ENCODE data around the gene STX2.
"Not testable (repeated sequence)": the region's sequence is repeated elsewhere in the genome, so short reads cannot be mapped to it uniquely, and the experiment has no call there.

Gene STX2

DNA sequence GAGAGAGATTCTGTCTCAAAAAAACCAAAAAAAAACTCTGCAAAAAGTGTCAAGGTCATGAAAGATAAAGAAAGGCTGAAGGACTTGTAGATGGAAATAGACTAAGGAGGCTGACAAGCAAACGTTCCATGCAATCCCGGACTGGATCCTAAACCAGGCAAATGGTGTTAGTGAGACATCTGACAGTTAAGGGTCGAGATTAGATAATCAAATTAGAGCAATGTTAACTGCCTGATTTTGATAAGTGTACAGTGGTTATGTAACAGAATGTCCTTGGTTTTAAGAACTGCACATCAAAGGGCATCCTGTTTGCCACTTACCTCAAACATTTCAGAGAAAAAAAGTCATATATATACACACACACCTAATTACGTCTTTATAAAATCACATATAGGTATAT, 29.4 kb upstream of the STX2 start:
- no peak for DNase-seq

DNA sequence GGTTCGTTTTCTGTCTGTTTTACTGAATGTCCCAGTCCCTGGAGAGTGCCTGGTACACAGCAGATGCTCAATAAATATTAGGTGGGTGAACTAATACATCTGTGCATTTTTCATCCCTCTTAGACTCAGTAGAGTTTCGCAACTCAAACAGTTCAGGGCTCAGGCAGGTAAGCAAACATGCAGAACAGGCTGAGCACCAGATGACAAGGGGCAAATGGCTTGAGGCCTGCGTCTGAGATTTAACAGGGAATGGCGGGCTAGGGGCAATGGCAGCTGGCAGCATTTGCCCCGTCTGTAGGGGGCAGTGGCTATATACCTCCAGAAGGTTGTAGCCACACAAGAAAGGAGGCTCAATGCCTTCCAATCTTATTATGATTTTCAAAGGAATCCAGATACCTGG, 24.2 kb upstream of the STX2 start:
- DNase-seq: no peak

DNA sequence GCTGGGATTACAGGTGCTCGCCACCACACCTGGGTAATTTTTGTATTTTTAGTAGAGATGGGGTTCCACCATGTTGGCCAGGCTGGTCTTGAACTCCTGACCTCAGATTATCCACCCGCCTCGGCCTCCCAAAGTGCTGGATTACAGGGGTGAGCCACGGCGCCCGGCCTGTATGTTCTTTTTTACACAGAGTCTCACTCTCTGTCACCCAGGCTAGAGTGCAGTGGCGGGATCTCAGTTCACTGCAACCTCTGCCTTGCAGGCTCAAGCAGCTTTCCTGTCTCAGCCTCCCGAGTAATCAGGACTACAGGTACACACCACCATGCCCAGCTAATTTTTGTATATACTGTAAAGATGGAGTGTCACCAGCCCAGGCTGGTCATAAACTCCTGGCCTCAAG, 23.7 kb upstream of the STX2 start:
- DNase-seq: not testable (repeated sequence)

DNA sequence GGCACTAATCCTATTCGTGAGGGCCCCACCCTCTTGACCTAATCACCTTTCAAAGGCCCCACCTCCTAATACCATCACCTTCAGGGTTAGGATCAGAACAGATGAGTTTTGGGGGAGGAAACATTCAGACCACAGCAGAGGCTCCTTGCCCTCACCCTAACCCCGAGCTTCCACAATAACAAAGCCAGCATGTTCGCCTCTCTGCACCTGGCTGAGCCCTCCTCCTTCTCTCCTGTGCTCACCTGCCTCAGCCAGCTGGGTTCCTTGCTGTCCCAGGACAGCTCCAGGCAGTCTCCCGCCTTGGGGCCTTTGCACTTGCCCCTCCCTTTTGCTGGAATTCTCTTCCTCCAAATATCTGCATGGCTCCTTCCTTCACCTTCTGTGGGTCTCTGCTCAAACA, 23.1 kb upstream of the STX2 start:
- no peak for DNase-seq

DNA sequence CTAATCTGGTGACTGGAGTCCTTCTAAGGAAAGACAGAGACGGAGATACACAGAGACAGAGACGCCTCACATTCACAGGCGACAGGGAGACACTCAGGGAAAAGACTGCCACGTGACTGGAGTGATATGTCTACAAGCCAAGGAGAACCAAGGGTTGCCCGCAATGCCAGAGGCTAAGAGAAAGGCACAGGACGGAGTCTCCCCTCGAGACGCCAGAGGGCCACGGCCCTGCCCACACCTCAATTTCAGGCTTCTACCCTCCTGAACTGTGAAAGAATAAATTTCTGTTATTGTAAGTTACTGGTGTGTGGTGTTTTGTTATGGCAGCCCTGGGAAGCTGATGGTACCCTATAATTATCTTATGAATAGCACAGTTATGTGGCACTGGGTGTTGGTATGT, 21.3 kb upstream of the STX2 start:
- DNase-seq: no peak

DNA sequence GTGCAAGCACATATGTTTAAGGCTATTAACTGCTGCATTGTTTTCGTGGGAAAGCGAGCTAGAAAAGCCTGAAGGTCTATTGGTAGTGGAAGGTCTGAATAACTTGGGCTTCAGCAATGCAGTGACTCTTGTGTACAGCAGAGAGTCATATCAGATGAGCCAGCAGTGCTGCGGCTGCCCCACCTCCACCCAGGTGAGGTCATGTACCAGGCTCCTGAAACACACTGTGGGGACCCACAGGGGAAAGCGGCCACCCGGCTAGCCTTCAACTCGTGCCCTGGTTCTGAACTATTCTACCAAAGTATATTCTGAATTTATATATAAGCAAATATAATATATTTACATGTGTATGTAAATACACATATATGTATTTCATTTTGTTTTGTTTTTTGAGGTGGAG, 20.1 kb upstream of the STX2 start:
- DNase-seq: no peak

DNA sequence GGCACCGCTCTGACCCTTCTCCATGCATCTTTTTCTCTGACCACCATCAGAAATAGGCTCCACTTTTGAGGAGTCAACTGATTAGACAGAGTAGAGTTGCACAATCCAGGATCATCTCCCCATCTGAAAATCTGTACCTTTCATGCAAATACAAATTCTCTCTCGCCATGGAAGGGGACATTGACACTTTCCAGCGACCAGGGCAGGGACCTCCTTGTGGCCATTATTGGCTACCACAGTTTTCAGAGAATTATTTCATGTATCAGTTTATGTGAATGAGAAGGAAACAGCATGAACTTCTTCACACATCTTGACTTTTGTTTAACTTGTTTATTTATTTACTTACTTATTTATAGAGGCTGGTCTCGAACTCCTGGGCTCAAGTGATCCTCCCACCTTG, 19.0 kb upstream of the STX2 start:
- no peak for DNase-seq

DNA sequence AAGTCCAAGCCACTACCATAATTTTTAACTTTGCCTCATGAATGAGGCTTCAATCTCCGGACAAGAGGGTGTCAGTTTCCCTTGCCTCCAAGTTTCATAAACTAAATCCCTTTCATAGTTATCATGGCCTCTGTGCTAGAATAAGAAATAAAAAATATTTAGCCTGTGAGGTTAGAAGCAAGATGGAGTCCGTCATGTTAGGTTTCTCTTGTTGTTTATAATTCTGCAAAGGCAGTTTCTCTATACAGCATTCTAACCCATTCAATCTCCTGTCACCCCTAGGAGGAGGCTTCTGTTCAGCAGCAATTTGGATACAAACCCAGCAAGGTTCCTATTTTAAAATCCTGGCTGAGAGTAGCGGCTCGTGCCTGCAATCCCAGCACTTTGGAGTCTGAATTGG, 17.0 kb upstream of the STX2 start:
- no peak for DNase-seq

DNA sequence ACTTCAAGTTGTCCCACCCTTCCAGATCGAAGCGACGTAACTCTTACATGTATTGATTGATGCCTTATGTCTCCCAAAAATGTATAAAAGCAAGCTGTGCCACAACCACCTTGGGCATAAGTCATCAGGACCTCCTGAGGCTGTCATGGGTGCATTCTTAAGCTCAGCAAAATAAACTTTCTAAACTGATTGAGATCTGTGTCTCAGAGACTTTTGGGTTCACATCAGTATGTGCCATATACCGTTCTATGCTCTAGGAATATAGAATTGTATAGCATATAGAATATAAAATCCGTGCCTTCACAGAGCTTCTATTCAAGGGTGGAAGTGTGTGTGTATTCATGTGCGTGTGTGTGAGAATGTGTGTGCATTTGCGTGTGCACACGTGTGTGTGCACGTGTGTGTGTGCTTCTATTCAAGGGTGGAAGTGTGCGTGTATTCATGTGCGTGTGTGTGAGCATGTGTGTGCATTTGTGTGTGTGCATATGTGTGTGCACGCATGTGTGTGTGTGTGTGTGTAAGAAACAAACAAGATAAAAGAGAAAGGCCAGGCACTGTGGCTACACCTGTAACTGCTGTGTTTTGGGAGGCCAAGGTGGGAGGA, 11.5 kb upstream of the STX2 start:
- DNase-seq: no peak

DNA sequence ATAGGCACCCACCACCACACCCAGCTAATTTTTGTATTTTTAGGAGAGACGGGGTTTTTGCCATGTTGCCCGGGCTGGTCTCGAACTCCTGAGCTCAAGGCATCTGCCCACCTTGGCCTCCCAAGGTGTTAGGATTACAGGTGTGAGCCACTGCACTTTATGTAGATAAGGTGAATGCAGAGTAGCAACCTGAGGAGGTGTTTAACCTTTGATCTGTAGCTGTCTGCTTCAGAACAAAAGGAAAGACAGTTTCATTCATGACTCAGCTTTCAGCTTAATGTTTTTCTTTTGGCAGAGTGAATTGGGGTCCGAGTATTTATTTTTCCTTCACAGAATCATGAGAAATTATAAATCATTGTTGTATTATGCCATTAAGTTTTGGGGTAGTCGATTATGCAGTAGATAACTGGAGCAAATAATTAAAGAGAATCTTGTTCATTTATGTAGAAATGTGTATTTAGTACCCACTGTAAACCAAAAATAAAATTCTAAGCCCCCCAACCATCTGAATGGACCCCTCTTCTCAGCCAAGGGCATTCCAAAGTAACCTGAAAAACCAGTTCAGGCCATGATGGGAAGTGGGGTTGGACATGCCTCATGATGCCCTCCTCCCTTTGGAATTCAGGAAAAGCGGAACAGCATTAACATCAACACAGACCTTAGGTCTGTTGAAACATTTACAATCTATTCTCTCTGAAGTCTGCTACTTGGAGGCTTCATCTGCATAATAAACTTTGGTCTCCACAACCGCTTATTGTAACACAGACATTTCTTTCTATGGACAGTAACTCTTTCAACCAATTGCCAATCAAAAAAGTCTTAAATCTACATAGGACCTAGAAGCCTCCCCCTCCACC, 10.7 kb upstream of the STX2 start:
- no peak for DNase-seq

DNA sequence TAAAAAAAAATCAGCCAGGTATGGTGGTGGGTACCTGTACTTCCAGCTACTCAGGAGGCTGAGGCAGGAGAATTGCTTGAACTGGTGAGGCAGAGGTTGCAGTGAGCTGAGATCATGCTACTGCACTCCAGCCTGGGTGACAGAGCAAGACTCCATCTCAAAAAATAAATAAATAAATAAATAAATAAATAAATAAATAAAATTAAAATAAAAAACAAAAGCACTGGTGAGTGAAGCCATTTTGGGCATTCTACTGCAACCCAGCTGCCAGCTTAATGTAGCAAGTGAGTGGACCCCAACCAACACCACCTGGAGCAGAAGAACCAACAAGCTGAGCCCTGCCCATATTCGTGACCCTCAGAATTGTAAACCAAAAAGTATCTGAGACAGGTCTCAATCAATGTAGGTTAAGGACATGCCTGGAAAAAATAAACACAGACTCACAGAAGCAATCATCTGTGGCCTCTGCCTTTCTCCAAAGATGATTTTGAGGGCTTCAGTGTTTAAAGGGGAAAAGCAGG, 9.8 kb upstream of the STX2 start:
- DNase-seq: not testable (repeated sequence)

DNA sequence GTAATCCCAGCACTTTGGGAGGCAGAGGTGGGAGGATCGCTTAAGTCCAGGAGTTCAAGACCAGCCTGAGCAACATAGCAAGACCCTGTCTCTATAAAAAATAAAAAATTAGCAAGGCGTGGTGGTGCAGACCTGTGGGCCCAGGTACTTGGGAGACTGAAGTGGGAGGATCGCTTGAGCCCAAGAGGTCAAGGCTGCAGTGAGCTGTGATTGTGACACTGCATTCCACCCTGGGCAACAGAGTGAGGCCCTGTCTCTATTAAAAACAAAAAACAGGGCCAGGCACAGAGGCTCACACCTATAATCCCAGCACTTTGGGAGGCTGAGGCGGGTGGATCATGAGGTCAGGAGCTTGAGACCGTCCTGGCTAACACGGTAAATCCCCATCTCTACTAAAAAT, 9.1 kb upstream of the STX2 start:
- not testable (repeated sequence) for DNase-seq

DNA sequence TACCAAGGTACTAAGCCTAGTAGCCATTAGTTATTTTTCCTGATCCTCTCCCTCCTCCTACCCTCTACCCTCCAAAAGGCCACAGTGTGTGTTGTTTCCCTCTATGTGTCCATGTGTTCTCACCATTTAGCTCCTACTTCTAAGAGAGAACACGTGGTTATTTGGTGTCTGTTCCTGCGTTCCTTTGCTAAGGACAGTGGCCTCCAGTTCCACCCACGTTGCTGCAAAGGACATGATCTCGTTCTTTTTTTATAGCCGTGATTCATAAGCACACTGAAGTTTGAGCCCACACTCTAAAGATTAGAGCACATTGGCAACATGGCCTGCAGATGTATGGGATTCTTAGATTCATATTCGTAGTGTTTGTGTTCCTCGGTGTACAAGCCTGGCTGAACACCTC, 8.1 kb upstream of the STX2 start:
- no peak for DNase-seq

DNA sequence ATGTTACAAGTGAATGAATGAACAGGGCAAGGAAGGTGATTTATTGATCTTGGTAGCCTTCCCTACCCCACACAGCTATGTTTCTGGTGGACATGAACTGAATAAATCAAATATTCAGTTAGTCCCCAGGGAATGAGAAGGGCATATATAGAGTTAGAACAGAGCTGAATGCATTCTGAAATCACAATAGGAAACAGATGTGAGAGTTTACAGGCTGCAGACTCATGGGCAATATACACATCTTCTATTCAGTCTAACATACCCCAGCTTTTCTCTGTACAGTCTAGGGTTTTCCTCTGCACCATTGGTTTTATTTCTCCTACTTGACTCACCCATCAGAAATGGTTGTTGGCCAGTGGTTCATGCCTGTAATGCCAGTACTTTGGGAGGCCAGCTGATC, 7.3 kb upstream of the STX2 start:
- DNase-seq: no peak

DNA sequence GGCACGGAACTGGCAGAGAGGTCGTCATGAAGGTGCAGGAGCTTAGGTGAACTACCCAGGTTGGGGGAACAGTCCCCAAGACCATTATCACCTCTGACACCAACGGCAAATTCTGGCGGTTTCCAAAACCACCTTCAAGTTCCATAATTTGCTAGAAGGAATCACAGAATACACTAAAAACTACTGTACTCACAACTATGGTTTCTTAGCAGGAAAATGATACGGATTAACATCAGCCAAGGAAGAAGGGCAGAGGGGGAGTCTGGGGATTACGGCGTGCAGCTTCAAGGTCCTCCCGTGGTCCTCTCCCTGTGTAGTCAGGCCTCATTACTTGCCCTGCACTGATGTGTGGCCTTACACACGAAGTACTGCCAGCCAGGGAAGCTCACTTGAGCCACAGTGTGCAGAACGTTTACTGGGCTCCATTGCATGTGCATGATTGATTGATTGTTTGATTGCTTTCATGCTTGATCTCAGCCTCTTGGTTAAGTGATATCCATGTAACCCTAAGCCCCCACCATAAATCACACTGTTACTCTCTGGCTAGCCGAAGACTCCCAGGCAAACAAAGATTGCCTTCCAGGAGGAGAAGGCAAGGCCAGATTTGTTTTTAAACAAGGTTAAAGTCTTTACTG, 837 bp upstream of the STX2 start:
- no peak for DNase-seq

DNA sequence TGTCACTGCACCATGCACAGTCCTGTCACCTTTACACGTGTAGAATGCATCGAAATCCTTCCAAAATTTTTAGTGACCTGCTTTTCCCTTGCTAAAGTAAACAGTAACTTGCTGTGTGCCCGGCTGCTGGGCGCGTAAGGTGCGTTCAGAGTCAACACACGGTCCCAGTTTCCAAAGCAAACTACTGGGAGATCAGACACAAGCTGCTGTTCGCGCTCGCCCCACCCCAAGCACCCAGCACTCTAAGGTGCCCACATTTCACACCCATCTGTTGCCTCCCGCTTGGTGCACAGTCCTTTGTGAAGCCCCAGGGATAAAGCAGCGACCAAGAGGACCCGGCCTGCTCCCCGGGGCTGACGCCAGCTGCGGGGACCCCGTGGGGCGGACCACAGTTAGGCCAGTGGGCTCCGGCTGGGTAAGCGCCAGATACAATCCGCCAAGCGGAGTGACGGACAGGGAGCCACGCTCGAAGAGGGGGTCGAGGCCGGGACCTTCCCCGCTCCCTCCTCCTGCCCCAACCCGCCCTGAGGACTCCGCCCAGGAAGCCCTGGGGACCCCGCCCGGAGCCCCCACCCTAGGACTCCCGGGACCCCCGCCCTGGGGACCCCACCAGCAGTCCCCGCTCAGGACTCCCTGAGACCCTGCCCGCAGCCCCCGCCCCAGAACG, 633 bp downstream of the STX2 start:
- no peak for DNase-seq

DNA sequence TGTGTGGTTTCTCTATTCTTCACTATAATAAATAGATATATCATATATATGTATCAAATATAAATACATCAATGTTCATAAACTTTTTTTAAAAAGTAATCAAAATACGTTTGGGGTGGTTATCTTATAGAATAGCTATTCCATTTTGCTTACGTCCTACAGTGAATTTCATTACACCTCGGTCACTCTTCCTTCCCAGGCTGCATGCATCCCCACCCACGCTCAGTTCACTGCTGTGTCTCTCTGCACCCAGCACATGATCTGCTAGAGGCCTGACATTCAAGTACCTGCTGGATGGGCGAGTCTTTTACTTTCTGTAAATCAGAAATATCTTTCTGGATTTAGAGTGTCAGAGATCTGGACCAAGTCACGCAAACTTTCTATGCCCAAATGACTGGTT, 3.6 kb downstream of the STX2 start:
- DNase-seq: no peak

DNA sequence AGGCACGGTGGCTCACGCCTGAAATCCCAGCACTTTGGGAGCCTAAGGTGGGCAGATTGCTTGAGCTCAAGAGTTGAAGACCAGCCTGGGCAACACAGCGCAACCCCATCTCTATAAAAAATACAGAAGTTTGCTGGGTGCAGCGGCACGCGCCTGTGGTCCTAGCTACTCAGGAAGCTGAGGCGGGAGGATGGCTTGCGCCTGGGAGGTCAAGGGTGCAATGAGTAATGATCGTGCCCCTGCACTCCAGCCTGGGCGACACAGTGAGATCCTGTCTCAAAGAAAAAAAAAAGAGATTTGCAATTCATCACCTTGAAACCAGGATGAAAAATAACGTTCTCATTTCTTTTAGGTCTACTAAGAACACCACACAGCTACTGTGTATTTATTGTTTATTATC, 4.0 kb downstream of the STX2 start:
- no peak for DNase-seq

DNA sequence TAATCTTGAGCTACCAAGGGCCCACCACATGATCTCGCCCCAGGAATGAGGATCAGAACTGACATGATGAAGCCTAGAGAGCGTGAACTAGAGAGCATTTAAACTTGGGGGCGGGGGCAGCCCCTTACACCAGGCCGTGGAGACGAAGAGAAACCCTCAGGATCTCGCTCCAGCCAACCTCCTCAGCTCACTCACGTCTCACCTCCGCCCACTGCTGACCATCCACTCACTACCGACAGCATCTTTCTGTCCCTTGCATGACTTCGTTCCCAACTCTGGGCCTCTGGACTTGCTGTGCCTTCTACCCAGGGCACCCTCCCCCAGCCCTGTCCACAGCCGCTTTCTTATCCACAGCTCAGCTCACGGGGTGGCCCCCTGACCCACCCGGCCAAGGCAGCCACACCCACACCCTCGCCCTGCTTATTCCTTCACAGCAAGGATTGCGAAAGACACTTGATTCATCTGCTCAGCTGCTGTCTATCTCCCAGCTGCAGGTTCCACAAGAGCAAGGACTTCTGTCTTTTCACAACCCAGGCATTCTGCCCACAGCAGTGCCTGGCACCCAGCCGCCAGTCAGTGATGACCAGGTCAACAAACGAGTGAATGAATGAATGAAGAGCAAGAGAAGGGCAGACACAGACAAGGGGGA, 6.4 kb downstream of the STX2 start:
- DNase-seq: no peak

DNA sequence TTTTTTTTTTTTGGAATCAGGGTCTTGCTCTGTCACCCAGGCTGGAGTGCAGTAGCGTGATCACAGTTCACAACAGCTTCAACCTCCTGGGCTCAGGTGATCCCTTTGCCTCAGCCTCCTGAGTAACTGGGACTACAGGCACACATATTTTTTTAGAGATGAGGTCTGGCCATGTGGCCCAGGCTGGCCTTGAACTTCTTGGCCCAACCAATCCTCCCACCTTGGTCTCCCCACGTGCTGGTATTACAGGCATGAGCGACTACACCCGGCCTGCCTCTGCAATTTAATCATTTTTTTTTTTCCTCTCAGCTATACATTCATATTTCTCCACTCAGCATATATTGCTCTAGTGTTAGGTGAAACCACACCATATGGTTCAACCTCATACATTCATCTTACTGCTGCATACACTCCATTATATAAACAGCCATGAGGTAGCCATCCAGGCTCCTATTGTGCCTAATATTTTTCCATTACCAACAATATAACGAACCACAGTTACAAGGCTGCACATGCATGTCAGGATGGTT, 7.1 kb downstream of the STX2 start:
- no peak for DNase-seq

DNA sequence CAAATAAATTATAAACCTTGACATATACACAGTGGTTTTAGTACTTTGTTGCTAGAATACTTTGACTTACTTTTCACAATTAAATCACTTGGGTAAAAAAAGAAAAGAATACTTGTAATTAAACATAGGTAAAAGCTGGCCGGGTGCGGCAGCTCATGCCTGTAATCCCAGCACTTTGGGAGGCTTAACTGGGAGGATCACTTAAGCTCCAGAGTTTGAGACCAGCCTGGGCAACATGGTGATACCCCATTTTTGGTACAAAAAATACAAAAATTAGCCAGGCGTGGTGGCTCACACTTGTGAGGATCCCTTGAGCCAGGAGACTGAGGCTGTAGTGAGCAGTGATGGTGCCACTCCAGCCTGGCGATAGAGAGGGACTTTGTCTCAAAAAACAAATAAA, 7.8 kb downstream of the STX2 start:
- DNase-seq: no peak

DNA sequence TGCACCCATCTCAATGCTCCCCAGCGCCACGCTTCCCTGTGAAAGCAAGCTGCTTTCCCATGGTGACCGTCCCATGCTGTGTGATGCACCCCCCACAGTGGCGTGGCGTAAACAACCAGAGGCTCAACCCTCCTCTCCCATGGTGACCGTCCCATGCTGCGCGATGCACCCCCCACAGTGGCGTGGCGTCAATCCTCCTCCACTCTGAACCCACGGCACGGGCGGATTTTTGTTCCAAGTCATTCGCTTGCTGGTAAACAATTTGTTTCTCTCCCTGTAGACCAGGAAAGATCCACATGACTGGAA, 8.9 kb downstream of the STX2 start:
- DNase-seq: no peak
